GM12892 (cell line): ENCODE results near the gene ARRDC1.

ENCODE experiments used
- POLR2A ChIP-seq: IDR thresholded peaks from 2 replicates; pipeline ENCODE4 v1.6.1; 2011; ENCODE audit warnings: low read depth, low read length, control low read depth
- POLR2AphosphoS5 ChIP-seq: IDR thresholded peaks from 2 replicates; pipeline ENCODE4 v1.6.1; 2011; ENCODE audit warnings: low read depth, low read length, control low read depth
- TAF1 ChIP-seq: IDR thresholded peaks from 2 replicates; pipeline ENCODE4 v1.6.1; 2011; ENCODE audit warnings: low read depth, mild to moderate bottlenecking, control low read depth, low read length, borderline replicate concordance

GRCh38 chr9:137620581-137620980, 15.1 kb downstream of the ARRDC1 start:
- TF ChIP-seq POLR2A (no peak), TAF1 (no peak), POLR2AphosphoS5 (no peak)
